Natural killer cell (primary cell): ENCODE measurements around the gene RAD51B. TPM values are rescaled to one million over a fixed set of nuclear protein-coding genes. Genes with fewer than 3 reads are reported as not detected.

ENCODE experiments used
- ATAC-seq, 3 donors: fragments of 150-1000 bp in 2 of 3; fragments of 200-7000 bp in 1 of 3; cut with Tn5 transposase; 1 replicate in 1 of 3; 2 replicates in 2 of 3; pipeline ENCODE4 v1.10.0; 2021; ENCODE audit warnings: mild to moderate bottlenecking in 2 of 3, moderate library complexity in 2 of 3
- DNase-seq, 2 donors: peaks; one replicate each; pipeline versions ENCODE4 v3.0.0 to v3.0.0-alpha.2; 2013 to 2021; ENCODE audit warnings: mixed read lengths in 1 of 2
- H3K27ac ChIP-seq: one replicate; pipeline ENCODE4 v1.5.1; 2013; ENCODE audit warnings: mild to moderate bottlenecking, low read length
- H3K27me3 ChIP-seq: one replicate; pipeline ENCODE4 v1.6.1; 2013; ENCODE audit warnings: low read length; ENCODE audit not compliant: control insufficient read depth, insufficient read depth
- H3K36me3 ChIP-seq: one replicate; pipeline ENCODE4 v1.6.1; 2013; ENCODE audit warnings: low read length; ENCODE audit not compliant: control insufficient read depth, insufficient read depth
- H3K4me1 ChIP-seq: one replicate; pipeline ENCODE4 v1.6.1; 2013; ENCODE audit warnings: low read length; ENCODE audit not compliant: control insufficient read depth, insufficient read depth
- H3K4me3 ChIP-seq: one replicate; pipeline ENCODE4 v1.5.1; 2013; ENCODE audit warnings: low read length
- H3K9me3 ChIP-seq: one replicate; pipeline ENCODE4 v1.6.1; 2013; ENCODE audit warnings: low read length; ENCODE audit not compliant: control insufficient read depth, insufficient read depth
- H3K27ac Mint-ChIP-seq, 2 donors: one replicate each; pipeline ENCODE4 v1.8.0; 2022; ENCODE audit warnings: mild to moderate bottlenecking in 2 of 2, mixed read lengths in 2 of 2, moderate library complexity in 1 of 2
- H3K27me3 Mint-ChIP-seq, 2 donors: one replicate each; pipeline ENCODE4 v1.8.0; 2022; ENCODE audit warnings: low read depth in 2 of 2, mixed read lengths in 2 of 2
- H3K36me3 Mint-ChIP-seq: one replicate; pipeline ENCODE4 v1.8.0; 2022; ENCODE audit warnings: mixed read lengths
- H3K4me1 Mint-ChIP-seq, 2 donors: one replicate each; pipeline ENCODE4 v1.8.0; 2022; ENCODE audit warnings: mixed read lengths in 2 of 2
- H3K4me3 Mint-ChIP-seq: one replicate; pipeline ENCODE4 v1.8.0; 2022; ENCODE audit warnings: mild to moderate bottlenecking, moderate library complexity, mixed read lengths
- H3K9me3 Mint-ChIP-seq, 2 donors: one replicate each; pipeline ENCODE4 v1.8.0; 2022; ENCODE audit warnings: mixed read lengths in 2 of 2
- WGBS: methylation state at CpG from one replicate; pipeline ENCODE4 v1.1.7; 2013; ENCODE audit warnings: missing lambda C conversion rate; ENCODE audit not compliant: insufficient coverage; 5-methylcytosine and 5-hydroxymethylcytosine counted together
- intact Hi-C: fragments of 100-400 bp; cut with micrococcal nuclease; formaldehyde crosslinking; loops from one replicate; pipeline ENCODE4 v1.14.2; 2022
- total RNA-seq, 4 donors: library from RNA; stranded (reverse); fragments of 120-200 nt in 1 of 4; gene quantifications; one replicate each; pipeline versions ENCODE4 v1.2.3 to v1.2.4, GENCODE V29; 2013 to 2022
- TF ChIP-seq, protein P1 (sequence below): fragments of 200-600 bp; IDR thresholded peaks from one replicate; pipeline ENCODE4 v1.8.0; 2022; ENCODE audit warnings: antibody characterized with exemption

The RAD51B gene
- total RNA-seq, 3 donors from 2014 or later (not counting 1 experiment from before 2014, with no cell fraction given): 28.1 to 37.6 (median 28.6) TPM

DNA sequence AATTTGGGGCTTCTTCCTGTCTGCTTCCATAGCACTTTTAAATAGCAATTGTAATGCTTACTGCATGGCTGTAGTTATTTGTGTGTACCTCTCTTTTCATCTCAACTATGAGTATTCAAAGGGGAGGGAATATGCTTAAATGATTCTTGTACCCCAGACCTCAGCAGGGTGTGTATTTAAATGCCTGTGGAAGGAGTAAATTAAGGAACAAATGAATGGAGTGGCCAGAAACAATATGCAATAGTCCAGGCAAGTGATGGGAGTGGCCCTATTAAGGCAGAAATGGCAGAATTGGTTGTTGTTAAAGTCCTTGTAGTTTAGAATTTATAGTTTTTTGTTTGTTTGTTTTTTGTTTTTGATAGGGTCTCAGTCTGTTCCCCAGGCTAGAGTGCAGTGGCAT is 1.5 kb downstream of the RAD51B start:
- Mint-ChIP-seq H3K27ac (peak overlapping the region in 1 of 2 donors; percentile 98), H3K36me3 (no peaks in the 10 kb centered on the region), H3K4me1 (peaks cover 19 to 30% of the 10 kb centered on the region in 2 donors), H3K4me3 (peak overlapping the region; percentile 100), H3K27me3 (peaks cover 0 to 4% of the 10 kb centered on the region in 2 donors), H3K9me3 (no peaks in the 10 kb centered on the region)
- TF ChIP-seq, protein P1, sequence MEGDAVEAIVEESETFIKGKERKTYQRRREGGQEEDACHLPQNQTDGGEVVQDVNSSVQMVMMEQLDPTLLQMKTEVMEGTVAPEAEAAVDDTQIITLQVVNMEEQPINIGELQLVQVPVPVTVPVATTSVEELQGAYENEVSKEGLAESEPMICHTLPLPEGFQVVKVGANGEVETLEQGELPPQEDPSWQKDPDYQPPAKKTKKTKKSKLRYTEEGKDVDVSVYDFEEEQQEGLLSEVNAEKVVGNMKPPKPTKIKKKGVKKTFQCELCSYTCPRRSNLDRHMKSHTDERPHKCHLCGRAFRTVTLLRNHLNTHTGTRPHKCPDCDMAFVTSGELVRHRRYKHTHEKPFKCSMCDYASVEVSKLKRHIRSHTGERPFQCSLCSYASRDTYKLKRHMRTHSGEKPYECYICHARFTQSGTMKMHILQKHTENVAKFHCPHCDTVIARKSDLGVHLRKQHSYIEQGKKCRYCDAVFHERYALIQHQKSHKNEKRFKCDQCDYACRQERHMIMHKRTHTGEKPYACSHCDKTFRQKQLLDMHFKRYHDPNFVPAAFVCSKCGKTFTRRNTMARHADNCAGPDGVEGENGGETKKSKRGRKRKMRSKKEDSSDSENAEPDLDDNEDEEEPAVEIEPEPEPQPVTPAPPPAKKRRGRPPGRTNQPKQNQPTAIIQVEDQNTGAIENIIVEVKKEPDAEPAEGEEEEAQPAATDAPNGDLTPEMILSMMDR: no peak
- peaks cover 20% of the 10 kb centered on the region for H3K4me1 ChIP-seq
- H3K9me3 ChIP-seq: no peaks in the 10 kb centered on the region
- no peaks in the 10 kb centered on the region for H3K27me3 ChIP-seq
- intact Hi-C loops: no loop called here
- H3K4me3 ChIP-seq: no peak overlapping the region
- no peaks in the 10 kb centered on the region for H3K36me3 ChIP-seq
- no peak for DNase-seq
- no peak overlapping the region for H3K27ac ChIP-seq
- no peak for ATAC-seq

DNA sequence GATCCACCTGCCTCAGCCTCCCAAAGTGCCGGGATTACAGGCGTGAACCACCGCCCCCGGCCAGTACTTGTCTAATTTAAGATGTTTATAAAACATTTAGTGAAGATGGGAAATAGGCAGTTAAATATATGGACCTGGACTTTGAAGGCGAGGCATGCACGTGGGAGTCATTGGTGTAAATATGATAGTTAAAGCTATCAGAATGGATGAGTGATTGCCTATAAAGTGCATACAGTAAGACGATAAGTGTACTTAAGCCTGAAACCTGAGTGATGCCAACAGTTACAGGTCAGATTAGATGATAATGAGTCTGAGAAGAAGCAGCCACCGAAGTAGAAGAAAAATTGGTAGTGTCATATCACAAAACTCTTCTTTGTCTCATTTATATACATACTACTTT is 11.5 kb downstream of the RAD51B start:
- Mint-ChIP-seq H3K4me1 (no peaks in the 10 kb centered on the region), H3K27me3 (no peaks in the 10 kb centered on the region), H3K4me3 (no peak overlapping the region), H3K9me3 (no peaks in the 10 kb centered on the region), H3K27ac (no peak overlapping the region), H3K36me3 (peaks cover 18% of the 10 kb centered on the region)
- Histone ChIP-seq H3K27me3 (no peaks in the 10 kb centered on the region), H3K4me3 (no peak overlapping the region), H3K4me1 (peaks cover 3% of the 10 kb centered on the region), H3K27ac (no peak overlapping the region), H3K9me3 (no peaks in the 10 kb centered on the region), H3K36me3 (peaks cover 5% of the 10 kb centered on the region)
- intact Hi-C loops: loop anchor here (10.0 kb wide), 1 partner anchor 104 kb away; no protein-coding TSS in a partner anchor
- TF ChIP-seq, protein P1: no peak
- ATAC-seq (no peak), DNase-seq (no peak)
- WGBS: 97% methylated on average over 7 of the region's 8 CpGs

DNA sequence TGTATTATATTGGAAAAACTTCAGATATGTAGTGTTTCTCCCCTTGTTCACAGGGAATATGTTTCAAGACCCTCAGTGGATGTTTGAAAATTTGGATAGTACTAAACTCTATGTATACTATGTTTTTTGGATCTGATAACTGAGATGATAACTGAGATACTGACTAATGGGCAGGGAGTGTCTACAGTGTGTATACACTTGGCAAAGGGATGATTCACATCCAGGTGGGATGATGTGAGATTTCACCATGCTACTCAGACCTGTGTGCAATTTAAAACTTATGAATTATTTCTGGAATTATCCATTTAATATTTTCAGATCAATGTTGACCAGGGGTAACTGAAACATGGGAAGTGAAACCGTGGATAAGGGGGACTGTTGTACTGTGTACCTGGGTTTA is 13.8 kb downstream of the RAD51B start:
- intact Hi-C loops: loop anchor here (10.0 kb wide), 1 partner anchor 101 kb away; no protein-coding TSS in a partner anchor
- Histone ChIP-seq H3K27ac (no peak overlapping the region), H3K4me1 (peaks cover 3% of the 10 kb centered on the region), H3K9me3 (no peaks in the 10 kb centered on the region), H3K27me3 (no peaks in the 10 kb centered on the region), H3K36me3 (no peaks in the 10 kb centered on the region), H3K4me3 (no peak overlapping the region)
- Mint-ChIP-seq H3K27me3 (no peaks in the 10 kb centered on the region), H3K4me3 (no peak overlapping the region), H3K9me3 (no peaks in the 10 kb centered on the region), H3K4me1 (no peaks in the 10 kb centered on the region), H3K27ac (no peak overlapping the region), H3K36me3 (peaks cover 3% of the 10 kb centered on the region)
- ATAC-seq: no peak
- TF ChIP-seq, protein P1: no peak
- DNase-seq: no peak
- no CpG with 5 or more reads among the region's 1 CpG for WGBS

DNA sequence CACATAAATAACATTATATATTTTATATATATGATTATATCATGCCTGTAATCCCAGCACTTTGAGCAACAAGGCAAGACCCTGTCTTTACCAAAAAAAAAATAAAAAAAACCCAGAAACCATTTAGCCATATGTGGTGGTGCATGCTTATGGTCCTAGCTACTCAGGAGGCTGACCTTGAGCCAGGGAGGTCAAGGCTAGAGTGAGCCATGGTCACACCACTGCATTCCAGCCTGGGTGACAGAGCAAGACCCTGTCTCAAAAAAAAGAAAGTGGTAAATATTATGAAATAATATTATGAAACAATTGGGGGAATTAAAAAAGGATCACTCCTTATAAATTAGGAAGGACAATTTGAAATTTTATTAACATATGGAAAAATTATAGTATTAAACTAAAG is 16.0 kb downstream of the RAD51B start:
- no peak overlapping the region for H3K4me3 ChIP-seq
- no peaks in the 10 kb centered on the region for H3K27me3 ChIP-seq
- H3K4me3 Mint-ChIP-seq: no peak overlapping the region
- no peaks in the 10 kb centered on the region for H3K36me3 Mint-ChIP-seq
- no peaks in the 10 kb centered on the region for H3K36me3 ChIP-seq
- H3K27ac ChIP-seq: no peak overlapping the region
- H3K4me1 ChIP-seq: peaks cover 3% of the 10 kb centered on the region
- TF ChIP-seq, protein P1: no peak
- H3K9me3 ChIP-seq: no peaks in the 10 kb centered on the region
- H3K4me1 Mint-ChIP-seq: no peaks in the 10 kb centered on the region
- intact Hi-C loops: loop anchor here (10.0 kb wide), 1 partner anchor 99 kb away; no protein-coding TSS in a partner anchor
- no peaks in the 10 kb centered on the region for H3K9me3 Mint-ChIP-seq
- ATAC-seq (no peak), DNase-seq (no peak)
- no peaks in the 10 kb centered on the region for H3K27me3 Mint-ChIP-seq
- no peak overlapping the region for H3K27ac Mint-ChIP-seq
